Subcutaneous adipose tissue (tissue), 4 donors: Measurements from ENCODE around the gene ZNF597. TPM values are rescaled to one million over a fixed set of nuclear protein-coding genes. Genes with fewer than 3 reads are reported as not detected.

Experiments used
- total RNA-seq, 4 donors: library from RNA; depleted of rRNA; stranded (reverse); fragments of >200 nt; gene quantifications; one replicate each; pipeline ENCODE4 v1.1.0, GENCODE V29; 2016
- TF ChIP-seq, protein P1 (sequence below): fragments of 450-650 bp; IDR thresholded peaks from one replicate; pipeline ENCODE4 v1.5.1; 2016; ENCODE audit warnings: low read depth, mild to moderate bottlenecking, control low read depth, antibody characterized with exemption, moderate library complexity

ZNF597 gene
- total RNA-seq, 4 donors from 2014 or later, result 1.9 to 2.5 (median 2.2) TPM

DNA sequence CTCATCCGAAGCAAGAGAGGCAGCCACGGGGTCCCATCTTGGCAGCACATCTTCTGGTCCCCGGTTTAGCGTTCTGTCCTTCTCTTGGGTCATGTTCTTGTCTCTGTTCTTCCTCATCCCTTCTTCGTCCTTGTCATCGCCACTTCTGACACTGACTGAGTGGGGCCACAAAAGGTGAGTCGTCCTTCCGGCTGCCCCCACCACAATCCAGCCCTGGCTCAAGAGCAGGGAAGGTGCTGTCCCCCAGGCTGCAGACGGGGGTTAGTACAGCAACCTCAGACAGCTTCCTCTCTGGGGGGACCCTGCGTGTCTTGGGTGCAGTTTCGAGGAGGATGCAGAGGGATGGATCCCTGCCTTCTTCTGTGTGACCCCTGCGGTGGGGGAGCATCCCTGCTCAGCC lies 22.0 kb upstream of the ZNF597 start:
- TF ChIP-seq, protein P1, sequence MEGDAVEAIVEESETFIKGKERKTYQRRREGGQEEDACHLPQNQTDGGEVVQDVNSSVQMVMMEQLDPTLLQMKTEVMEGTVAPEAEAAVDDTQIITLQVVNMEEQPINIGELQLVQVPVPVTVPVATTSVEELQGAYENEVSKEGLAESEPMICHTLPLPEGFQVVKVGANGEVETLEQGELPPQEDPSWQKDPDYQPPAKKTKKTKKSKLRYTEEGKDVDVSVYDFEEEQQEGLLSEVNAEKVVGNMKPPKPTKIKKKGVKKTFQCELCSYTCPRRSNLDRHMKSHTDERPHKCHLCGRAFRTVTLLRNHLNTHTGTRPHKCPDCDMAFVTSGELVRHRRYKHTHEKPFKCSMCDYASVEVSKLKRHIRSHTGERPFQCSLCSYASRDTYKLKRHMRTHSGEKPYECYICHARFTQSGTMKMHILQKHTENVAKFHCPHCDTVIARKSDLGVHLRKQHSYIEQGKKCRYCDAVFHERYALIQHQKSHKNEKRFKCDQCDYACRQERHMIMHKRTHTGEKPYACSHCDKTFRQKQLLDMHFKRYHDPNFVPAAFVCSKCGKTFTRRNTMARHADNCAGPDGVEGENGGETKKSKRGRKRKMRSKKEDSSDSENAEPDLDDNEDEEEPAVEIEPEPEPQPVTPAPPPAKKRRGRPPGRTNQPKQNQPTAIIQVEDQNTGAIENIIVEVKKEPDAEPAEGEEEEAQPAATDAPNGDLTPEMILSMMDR, result no peak

DNA sequence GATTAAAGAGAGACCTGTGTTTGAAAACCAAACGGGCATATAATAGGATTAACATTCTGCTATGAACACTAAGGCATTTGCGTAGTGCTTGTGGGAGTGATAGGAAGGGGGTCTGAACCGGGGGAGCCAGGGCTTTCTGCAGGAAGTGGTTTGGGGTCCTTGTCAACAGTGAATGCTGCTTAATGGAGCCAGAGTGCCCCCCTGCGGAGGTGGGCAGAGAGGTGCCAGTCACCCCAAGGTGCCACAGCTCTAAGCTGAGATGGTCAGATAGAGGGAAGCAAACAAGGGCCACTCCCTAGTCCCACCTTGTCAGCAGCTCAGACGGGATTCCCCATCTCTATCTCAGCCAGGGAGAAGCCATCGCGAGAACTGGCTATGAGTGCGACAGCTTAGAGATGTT lies 17.8 kb upstream of the ZNF597 start:
- TF ChIP-seq, protein P1, result no peak

DNA sequence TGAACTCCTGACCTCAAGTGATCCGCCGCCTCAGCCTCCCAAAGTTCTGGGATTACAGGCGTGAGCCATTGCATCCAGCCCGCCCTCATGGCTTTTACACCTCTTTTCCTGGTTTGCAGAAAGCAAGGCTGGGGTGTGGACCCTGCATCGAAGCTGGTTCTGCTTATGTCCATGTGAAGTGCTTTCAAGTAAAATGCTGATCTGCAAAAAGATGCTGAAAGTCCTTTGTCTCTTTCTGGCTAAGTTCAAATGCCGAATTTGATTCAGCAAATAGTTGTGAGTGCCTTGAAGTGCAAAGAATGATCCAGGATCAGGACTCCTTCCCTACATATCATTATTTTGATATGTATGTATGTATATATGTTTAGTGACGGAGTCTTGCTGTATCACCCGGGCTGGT lies 17.3 kb upstream of the ZNF597 start:
- TF ChIP-seq, protein P1, result no peak

DNA sequence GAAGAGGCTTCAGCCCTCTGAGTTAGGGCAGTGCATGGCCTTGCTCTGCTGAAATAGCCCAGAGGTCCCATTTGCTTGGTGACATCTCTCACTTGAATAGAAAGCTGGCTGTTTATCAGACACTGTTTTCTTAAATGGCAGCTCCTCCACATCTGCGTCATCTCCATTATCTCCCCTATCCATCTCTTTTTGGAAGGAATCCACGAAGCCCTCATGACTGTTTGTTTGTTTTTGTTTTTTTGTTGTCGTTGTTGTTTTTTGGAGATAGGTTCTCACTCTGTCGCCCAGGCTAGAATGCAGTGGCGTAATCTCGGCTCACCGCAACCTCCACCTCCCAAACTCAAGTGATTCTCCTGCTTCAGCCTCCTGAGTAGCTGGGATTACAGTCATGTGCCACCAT lies 16.8 kb upstream of the ZNF597 start:
- TF ChIP-seq, protein P1, result no peak

DNA sequence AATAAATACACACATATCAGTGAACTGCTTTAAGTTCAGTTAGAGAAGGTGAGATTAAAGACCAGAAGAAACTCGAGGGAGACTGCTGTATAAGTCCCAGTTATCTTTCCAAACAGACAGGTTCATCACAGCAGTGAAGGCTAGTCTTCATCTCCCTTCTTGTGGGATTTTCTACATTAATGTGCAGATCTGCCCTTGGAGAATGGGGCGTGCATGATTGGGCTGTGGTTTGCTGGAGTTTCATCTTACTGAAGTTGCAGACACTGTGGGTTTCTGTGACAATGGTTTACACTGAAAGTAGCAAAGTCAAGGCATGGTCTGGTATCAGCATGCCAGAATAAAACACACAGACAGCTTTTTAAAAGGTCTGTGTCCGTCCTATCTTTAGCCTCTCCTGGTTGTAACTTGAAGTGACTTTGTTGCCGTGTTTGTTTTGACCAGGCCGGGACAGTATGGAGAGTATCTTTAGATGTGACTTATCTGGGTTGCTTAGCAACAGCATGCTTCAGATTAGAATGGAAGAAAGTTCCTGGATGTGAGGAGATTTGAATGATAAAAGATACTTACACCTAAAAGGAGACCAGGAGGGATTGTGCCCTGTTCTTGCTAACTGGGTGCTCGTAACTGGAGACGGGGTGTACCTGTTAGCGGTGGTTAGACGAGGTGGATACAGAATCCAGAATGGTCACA lies 16.2 kb upstream of the ZNF597 start:
- TF ChIP-seq, protein P1, result no peak

DNA sequence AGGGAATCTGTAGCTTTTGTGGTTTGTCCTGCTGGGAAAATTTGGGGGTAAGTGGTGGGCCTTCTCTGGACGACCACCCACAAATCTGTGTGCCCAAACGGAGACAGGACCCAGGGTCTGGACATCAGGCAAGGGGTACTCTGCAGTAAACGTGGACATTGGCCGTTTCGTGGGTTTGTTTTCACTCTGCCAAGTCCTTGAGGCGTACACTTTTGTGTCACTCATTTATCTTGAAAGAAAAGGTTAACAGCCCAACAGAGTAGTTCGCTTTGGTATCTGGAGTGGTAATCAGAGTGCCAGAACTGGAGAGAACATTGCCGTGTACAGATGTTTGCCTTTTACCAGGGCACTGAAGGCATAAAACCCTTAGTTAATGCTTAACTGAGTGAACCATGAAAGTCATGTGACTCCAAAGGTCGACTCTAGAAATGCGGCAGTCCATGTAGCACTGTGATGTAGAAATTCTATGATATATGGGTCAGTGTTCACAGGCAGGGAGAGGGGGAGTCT lies 15.6 kb upstream of the ZNF597 start:
- TF ChIP-seq, protein P1, result no peak

DNA sequence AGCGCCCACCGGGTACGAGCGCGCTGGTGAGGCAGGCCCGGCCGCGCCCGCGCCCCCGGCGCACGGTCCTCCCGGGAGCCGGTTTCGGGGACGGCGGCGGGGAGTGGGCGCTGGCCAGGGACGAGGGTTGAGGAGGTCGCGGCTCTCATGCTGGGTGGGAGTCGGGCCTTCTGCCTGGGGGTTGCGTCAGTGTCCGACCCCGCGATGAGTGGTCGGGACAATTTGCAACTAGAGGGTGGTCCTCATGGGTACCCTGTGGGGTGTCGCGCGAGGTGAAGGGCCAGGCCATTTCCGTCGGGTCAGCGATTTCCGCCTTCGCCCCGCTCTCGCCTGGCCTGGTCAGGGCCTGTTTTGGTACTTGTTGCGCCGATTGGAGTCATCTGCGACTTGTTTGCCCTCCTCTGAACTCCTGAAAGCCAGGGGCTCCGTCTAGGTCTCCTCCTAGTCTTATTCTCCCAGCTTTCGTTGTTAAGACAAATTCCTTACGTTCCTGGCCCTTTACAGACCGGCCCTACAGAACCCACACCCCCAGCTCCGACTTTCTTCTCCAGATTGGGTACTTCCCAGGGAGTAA lies 15.1 kb upstream of the ZNF597 start:
- TF ChIP-seq, protein P1, result no peak
